Retinal pigment epithelial cell (primary cell): Measurements from ENCODE around the gene CYS1.

Experiments
- DNase-seq: peaks from one replicate; pipeline ENCODE4 v3.0.0-alpha.2; 2010; ENCODE audit warnings: low read depth
- H3K4me3 ChIP-seq: 2 replicates; pipeline ENCODE4 v1.5.1; 2011; ENCODE audit warnings: mild to moderate bottlenecking, low read length, control low read depth, moderate library complexity
- TF ChIP-seq, protein P1 (sequence below): conservative IDR thresholded peaks from 2 replicates; pipeline ENCODE4 v1.5.1; 2011; ENCODE audit warnings: low read depth, low read length, control low read depth, inconsistent platforms

CYS1 gene

DNA sequence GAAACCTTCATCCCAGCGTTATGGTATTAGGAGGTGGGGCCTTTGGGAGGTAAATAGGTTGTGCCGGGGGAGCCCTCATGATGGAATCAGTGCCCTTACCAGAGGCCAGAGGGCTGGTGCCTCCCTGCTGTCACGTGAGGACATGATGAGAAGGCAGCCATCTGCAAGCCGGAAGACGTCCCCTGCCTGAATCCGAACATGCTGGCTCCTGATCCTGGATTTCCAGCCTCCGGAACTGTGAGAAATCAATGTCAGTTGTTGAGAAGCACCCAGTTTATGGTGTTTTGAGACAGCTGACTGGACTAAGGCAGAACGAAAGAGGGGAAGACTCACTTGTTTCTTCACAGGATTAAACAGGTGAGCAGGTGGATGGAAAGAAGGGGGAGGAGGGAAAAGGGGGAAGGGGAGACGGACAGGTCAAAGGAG is 49.9 kb downstream of the CYS1 start:
- H3K4me3 ChIP-seq, result no peak overlapping the region
- TF ChIP-seq, protein P1, sequence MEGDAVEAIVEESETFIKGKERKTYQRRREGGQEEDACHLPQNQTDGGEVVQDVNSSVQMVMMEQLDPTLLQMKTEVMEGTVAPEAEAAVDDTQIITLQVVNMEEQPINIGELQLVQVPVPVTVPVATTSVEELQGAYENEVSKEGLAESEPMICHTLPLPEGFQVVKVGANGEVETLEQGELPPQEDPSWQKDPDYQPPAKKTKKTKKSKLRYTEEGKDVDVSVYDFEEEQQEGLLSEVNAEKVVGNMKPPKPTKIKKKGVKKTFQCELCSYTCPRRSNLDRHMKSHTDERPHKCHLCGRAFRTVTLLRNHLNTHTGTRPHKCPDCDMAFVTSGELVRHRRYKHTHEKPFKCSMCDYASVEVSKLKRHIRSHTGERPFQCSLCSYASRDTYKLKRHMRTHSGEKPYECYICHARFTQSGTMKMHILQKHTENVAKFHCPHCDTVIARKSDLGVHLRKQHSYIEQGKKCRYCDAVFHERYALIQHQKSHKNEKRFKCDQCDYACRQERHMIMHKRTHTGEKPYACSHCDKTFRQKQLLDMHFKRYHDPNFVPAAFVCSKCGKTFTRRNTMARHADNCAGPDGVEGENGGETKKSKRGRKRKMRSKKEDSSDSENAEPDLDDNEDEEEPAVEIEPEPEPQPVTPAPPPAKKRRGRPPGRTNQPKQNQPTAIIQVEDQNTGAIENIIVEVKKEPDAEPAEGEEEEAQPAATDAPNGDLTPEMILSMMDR, result no peak
- no peak for DNase-seq

DNA sequence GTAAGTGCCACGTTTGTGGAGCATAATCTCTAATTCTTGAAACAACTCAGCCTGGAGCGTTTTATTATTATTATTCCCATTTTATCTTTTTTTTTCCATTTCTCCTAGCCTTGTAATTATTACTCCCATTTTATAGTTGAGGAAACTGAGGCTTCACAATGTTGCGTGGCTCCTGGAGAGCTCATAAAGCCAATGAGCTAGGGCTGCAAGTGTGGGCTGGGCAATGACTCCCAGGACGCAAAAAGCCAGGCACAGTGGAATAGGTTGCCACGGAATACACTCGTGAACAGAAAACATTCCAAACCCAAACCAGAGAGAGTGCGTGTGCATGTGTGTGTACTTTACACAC is 50.4 kb downstream of the CYS1 start:
- DNase-seq, result no peak
- H3K4me3 ChIP-seq, result no peak overlapping the region
- TF ChIP-seq, protein P1, result no peak

DNA sequence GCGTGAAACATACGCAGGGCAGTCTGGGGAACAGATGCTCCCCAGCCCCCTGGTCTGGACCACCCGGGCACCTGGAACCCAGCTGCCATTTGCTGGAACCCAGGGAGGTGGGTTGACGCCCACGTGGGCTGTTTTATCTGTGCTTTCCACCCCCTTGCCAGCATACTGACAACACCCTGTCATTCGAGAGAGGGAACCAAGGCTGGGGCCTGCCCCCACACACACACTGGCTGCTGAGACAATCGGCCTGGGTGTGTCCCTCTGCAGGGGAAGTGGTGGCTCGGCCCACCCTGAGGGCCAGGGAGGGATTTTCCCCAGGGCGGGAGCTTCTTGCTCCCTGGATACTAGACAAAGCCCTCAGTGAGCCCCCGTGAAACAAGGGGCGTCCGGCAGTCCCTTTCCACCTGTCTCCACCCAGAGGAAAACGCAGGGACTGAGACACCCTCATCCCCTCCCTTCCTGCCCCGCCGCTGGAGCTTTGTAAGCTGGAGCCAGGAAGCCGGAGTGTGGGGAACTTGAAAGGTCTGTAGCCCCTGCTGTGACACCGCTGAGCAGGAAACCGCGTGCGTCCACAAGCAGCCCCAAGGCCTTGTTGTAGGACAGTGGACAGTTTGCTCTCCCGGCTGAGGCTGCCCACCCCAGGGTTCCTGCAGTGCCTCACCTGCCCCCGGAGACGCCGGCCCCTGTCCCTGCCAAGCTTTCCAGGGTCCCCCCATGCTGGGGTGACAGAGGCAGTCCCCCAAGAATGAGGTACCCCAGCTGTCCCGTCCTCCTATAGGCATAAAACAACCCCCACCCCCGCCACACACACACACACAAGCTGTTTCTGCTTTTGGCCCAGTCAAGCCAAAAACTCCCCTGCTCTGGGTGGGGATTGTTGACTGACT is 51.0 kb downstream of the CYS1 start:
- no peak for DNase-seq
- no peak overlapping the region for H3K4me3 ChIP-seq
- TF ChIP-seq, protein P1, result no peak

DNA sequence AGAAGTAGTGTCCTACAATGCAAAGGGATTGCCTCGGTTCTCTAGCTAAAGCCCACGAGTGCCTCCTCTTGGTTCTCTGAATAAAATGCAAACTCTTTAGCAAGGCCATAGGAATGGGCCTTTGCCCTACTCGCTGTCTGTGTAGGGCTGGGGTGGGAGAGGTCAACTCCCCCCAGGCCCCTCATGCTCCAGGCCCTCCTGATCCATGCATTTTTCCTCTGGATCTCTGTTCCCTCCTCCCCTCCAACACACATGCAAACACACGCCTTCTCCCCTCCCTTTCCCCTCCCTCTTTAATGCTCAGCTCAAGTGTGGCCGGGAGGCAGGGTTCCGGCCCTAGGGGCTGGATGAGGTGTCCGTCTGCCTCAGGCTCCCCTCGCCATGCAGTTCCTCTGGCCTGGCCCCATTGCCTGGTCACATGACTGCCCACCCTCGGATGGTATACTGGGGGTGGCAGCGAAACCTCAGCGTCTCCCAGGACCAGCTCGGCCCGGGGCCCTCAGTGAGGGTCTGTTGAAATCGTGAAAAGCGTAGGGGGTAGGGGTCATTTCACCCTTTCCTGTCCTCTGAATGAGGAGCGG is 51.7 kb downstream of the CYS1 start:
- no peak overlapping the region for H3K4me3 ChIP-seq
- DNase-seq, result no peak
- TF ChIP-seq, protein P1, result no peak

DNA sequence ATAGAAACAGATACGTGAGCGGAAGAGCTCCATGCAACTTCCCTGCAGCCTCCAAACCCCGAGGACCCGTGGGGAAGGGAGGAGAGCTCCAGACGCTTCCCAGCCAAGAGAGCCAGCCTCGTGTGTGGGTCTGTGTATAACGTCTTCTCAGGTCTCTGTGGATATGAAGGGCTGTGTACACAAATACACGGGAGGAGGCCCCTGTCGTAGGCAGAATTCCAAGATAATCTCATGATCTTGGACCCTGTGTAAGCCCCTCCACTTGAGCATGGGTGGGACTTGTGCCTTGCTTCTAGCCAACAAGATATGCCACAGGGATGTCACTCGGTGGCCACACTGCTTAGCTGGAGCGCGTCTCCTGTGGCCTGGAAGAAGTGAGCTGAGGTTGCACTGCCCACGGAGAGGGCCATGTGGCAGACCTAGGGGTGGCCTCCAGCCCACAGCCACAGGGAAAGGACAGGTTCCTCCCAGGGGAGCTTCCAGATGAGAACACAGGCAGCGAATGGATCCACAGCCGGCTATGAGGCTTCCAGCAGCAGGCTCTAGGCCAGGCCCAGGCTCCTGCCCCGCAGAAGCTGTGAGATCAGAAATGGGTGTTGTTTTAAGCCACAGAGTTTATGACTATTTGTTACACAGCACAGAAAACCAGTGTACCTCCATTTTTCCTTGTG is 52.4 kb downstream of the CYS1 start:
- TF ChIP-seq, protein P1, result no peak
- no peak for DNase-seq
- no peak overlapping the region for H3K4me3 ChIP-seq

DNA sequence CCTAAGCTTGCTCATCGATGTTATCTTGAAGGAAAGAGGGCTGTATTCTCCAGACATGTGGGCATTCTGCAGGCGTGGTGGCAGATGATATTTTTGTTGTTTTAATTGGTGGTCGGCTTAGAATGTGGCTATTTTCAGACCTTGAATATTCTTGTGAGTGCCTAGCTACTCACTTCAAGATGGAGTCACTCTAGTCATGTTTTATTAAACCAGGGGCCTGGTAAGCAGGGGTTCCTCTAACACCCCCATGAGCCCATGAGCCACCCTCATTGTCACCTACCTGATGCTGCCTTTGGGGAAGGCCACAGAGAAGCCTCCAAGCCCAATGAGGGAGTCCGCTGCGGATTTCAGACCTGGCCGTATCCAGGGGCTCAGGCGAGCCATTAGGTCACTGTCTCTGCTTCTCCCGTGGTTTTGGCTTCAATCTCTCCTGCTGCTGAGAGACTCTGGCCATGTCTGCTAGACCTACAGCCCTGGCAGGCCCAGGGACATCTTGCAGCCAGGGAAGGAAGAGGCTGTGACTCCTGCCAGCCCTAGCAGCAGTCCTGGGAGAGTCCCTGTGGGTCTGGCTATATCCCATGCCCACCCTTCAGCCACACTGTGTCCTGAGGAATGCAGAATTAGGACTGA is 53.2 kb downstream of the CYS1 start:
- TF ChIP-seq, protein P1, result no peak
- DNase-seq, result no peak
- no peak overlapping the region for H3K4me3 ChIP-seq
